Measurements from ENCODE around the gene CUBN. TPM values are rescaled to one million over a fixed set of nuclear protein-coding genes. Genes with fewer than 3 reads are reported as not detected.

Gene CUBN
- polyA plus RNA-seq, 5 donors, result 2.1 to 6.2 (median 3.4) TPM

GRCh38 chr10:17041626-17042520, 87.7 kb downstream of the CUBN start:
- DNase-seq, result no peak

DNA sequence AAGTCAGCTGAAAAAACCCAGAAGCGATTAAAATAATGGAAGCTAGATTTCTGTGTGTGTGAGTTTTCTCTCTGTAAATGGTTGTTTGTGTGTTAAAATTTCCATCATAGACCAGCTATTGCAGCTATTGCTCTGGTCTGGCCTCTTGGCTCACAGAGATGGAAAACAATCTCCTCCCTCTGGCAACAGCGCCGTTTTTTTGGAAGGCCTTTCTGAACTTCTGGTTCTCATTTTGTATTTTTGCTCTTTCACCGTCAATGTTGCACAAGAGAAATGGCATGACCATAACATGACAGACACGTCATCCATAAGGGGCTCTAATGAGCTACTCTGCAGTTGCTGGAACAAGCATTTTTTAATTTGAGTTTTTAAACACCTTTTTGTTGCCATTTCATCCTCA, 91.0 kb downstream of the CUBN start:
- no peak for DNase-seq

DNA sequence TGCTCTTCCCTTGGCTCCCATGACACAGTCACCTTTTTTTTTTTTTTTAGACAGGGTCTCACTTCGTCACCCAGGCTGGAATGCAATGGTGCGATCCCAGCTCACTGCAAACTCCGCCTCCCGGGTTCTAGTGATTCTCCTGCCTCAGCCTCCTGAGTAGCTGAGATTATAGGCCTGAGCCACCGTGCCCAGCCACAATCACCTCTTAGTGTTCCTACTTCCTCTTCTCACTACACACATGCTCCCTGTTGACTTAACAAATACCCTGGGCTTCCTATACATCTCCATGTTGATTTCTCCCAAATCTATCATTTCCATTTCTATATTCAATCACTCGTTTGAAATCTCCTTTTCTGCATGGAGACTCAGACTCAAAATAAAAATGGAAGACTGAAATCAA, 91.7 kb downstream of the CUBN start:
- DNase-seq, result no peak

- DNase-seq, result no peak
Observed at GRCh38 chr10:17035446-17035845, 94.2 kb downstream of the CUBN start.

DNA sequence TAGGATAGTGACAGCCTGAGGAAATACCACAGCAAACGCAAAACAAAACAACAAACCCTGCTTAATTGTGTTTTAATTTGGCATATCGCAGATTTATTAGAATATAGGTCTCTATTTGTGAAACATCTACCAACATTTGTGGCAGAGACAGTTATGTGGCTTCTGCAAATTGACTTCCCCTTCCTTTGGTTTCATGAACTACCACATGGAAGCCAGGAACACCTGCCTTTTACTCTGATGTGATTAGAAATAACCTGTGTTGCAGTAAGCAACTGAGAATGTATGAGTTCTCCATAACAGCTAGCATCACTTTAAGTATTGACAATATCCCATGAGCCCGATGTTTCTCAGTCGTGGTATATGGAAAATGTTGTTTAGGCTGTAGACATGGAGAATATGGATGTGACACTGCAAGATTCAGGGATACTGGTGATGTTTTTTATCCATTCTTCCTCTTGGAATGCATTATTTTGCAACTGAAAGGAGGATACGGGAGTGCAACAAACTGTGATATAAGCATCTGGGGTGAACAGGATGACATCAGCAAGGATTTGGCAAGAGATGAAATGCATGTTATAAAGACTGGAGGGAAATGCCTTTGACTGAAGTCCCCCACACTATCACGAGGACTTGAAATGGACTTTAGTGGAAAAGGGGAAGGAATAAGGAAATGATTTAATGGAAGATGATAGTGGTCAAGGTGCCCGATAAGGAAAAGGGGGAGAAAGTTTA, 95.9 kb downstream of the CUBN start:
- no peak for DNase-seq

GRCh38 chr10:17031637-17032635, 97.7 kb downstream of the CUBN start:
- DNase-seq, result no peak

DNA sequence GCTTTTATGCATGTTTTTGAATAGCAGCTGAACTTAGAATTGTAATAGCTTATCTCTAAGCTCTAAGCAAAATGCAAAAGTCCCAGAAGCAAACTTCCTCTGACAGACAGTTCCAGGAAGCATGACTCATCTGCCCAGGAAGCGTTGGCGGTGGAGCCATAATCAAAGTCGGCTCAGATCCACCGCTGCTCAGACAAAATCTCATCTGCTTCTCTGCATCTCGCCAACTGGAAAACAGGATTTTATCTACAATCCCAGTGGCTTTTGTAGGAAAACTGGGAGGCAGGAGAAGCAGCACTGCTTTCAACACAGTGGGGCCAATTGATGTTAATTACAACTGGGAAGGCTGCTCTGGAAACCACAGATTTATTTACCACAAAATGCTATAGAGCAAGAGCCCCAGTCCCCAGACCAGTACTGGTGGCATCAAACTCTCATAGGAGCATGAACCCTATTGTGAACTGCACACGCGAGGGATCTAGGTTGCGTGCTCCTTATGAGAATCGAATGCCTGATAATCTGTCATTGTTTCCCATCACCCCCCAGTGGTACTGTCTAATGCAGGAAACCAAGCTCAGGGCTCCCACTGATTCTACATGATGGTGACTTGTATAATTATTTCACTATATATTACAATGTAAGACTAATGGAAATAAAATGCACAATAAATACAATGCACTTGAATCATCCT, 99.9 kb downstream of the CUBN start:
- DNase-seq, result peak in 1 of 2 donors; percentile 50

- DNase-seq, result no peak
Observed at GRCh38 chr10:17029239-17029580, 100.4 kb downstream of the CUBN start.

GRCh38 chr10:17028798-17029197, 100.8 kb downstream of the CUBN start:
- DNase-seq, result no peak

DNA sequence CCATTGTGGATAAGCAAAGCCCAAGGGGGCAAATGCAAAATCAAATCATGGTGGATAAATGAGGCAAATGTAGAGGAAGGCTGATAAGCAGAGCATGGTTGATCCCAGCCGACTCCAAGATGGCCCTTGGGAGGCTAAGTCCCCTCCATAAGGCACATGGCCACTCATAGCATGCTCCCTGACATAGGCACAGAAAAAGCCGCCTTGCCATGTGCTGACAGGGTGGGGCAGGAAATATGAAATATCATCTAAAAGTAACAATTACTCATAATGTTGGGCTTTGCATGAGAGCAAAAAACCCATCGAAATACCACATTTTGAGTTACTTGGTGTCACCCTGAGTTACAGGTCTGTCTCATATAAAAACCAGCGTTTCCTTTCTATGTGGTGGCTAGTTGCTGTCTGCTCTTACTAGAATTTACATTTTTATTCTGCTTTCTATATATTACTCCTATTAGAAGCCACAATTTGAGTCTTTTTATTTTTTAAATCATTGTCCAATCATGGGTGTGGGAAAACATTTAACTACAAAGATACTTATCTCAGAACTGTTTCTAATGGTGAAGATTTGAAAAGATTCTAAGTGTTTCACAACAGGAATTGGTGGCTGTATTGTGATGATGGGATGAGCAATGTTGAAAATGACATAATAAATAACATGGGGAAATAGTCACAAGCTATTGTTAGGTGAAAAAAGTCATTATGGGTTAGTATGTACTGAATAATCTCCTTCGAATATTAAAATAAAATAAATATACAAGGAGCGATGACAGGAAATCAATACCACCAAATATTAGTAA, 102.7 kb downstream of the CUBN start:
- DNase-seq, result no peak

- DNase-seq, result no peak
Observed at GRCh38 chr10:17025444-17026295, 103.9 kb downstream of the CUBN start.

- no peak for DNase-seq
Observed at GRCh38 chr10:17024461-17024860, 105.2 kb downstream of the CUBN start.

DNA sequence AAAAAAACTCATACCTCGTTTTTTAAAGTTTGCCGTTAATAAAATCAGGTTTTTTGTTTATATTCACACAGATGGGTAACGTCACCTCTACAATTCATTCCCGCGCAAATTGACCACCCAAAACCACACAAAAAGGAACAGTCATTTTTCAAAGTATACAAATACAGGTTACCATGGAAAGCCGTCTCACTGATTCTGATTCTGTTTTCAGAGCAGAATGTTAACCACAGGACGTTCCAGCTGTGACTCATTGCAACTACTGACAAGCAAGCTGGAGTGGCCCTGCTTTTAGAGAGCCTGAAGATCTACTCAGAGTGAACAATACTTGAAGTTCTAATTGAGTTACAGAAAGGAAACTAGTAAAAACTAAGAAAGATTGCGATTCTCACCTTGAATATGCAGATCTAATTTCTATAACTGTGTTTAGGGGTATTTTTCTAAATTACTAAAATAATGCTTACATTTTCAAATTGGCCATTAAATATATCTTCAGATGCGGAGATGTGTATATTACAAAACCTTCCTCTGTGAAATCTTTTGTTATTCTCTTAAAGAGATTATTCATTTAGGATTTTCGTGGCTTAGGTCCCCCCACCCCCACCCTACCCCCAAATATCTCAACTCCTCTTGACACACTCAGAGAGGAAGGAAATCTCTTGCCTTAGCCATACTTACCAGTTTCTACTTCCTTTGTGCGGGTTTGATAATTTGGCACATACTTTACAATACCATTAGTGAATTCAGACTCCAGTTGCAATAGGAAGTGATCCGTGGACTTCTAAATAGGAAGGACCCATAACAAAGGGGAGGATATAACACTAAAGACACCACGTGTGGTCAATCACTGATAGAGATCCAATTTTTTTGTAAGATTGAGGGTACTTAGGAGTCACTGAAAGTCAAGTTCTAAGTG, 106.0 kb downstream of the CUBN start:
- DNase-seq, result peak; percentile 69 to 72

DNA sequence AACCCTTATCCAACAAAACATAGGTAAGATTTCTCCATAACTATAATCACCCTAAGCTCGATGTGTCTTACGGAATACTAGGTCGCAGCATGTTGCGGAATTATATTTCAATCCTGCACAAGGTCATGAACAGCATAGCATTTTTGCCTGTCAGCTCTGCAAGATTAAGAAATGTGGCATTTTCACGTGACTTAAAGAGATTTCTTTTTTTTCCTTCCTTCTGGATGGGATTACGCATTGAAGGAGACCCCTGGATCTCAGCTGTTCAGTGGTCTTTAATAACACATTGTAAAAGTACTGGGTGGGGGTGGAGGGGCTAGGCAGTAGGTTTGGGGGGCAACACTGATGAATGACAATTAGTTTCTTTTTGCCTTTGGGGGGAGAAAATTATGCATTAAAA, 106.7 kb downstream of the CUBN start:
- no peak for DNase-seq

DNA sequence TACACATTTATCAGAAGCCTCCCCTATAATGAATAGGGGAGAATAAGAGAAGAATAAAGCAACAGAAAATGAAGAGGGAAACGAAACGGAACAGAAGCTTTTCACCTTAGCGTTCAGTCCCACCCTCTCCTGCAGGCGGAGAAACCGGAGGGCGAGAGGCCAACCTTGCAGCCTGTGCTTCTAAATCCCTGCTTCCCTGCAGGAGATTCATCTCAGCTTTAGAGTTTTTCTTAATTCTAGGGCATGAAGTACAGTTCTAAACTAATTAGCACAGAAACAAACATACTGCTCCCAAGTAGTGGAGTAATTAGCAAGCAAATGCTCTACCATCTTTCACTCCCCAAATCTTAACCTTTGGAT, 107.2 kb downstream of the CUBN start:
- DNase-seq, result no peak

GRCh38 chr10:17021656-17022465, 107.8 kb downstream of the CUBN start:
- DNase-seq, result no peak

DNA sequence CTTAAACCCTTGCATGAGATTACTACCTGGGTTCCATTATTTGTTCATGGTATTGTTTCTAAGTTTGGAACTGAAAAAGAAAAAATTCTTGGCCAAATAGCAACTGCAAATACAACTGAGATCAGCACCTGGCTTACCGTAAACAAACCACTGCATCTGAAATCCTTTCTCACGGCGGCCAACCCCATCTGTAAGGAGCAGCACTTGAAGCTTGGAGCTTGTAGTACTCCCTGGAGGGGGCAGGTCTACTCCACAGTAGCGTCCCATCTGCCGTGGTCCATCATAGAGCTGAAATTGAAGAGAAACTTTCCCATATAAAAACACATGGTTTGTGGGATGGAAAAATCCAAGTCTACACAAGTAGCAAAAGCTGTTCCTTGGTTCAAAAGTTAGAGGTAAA, 109.9 kb downstream of the CUBN start:
- DNase-seq, result no peak

All from right lung (tissue), 5 donors.